ENCODE results near the gene MT1B.
"Not testable (repeated sequence)": the region's sequence is repeated elsewhere in the genome, so short reads cannot be mapped to it uniquely, and the experiment has no call there.

MT1B gene

DNA sequence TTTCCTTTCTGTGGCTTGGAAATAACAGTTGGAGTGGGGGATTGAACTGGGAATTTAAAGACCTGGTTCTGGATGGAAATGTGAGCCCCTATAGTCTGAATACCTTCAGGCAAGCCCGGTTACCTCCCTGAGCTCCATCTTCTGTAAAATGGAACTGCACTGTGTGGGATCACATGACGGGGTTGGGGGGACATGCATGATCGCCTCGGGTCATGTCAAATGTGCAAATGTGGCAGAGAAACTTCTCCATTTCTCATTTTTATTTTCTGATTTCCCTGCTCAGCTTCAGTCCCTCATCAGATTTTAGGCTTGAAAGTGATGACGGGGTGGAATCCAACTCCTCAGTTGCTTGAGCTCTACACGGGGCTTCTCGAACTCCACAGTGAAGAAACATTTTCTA is 1.5 kb downstream of the MT1B start:
- no peak overlapping the region for H3K27ac ChIP-seq
- TF ChIP-seq, protein P1, sequence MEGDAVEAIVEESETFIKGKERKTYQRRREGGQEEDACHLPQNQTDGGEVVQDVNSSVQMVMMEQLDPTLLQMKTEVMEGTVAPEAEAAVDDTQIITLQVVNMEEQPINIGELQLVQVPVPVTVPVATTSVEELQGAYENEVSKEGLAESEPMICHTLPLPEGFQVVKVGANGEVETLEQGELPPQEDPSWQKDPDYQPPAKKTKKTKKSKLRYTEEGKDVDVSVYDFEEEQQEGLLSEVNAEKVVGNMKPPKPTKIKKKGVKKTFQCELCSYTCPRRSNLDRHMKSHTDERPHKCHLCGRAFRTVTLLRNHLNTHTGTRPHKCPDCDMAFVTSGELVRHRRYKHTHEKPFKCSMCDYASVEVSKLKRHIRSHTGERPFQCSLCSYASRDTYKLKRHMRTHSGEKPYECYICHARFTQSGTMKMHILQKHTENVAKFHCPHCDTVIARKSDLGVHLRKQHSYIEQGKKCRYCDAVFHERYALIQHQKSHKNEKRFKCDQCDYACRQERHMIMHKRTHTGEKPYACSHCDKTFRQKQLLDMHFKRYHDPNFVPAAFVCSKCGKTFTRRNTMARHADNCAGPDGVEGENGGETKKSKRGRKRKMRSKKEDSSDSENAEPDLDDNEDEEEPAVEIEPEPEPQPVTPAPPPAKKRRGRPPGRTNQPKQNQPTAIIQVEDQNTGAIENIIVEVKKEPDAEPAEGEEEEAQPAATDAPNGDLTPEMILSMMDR (conservative IDR thresholded peaks at IDR 0.05) = no peak

DNA sequence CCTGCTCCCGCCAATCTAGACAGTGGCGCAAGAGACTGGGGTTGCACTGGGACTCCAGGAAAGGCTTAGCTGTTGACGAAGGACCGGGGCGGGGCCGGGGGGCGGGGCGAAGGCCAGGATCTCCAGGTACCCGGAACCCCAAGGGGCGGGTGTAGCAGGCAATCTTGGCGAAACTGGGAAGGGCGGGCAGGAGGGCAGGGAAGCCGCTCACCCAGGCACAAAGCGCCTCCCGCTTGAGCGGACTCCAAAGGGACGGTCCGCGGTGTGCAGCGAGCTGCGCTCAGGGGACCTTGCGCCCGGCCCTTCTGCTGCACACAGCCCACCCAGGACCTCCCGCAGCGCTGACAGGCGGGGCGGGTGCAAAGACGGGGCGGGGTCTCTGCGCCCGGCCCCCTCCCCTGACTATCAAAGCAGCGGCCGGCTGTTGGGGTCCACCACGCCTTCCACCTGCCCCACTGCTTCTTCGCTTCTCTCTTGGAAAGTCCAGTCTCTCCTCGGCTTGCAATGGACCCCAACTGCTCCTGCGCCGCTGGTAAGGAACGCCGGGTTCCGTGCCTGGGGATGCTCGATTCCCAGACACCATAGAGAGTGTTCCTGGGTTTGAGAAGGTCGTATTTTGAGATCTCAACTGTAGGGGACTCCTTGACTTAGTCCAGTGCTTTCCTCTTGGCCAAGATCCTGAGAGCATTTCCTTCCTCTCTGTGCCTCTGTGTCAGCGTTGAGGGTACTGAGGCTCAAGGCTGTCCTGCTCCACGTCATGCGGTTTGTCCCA is 6.1 kb downstream of the MT1B start, which contains the start of gene MT1F:
TSS of gene MT1F (plus strand) at position 405 of the 772 bp plus-strand sequence. CDS start at position 505, 100 bp downstream.
- H3K27ac ChIP-seq = peak within 1 kb of the TSS; percentile 51
- TF ChIP-seq, protein P1 (conservative IDR thresholded peaks at IDR 0.05) = no peak

DNA sequence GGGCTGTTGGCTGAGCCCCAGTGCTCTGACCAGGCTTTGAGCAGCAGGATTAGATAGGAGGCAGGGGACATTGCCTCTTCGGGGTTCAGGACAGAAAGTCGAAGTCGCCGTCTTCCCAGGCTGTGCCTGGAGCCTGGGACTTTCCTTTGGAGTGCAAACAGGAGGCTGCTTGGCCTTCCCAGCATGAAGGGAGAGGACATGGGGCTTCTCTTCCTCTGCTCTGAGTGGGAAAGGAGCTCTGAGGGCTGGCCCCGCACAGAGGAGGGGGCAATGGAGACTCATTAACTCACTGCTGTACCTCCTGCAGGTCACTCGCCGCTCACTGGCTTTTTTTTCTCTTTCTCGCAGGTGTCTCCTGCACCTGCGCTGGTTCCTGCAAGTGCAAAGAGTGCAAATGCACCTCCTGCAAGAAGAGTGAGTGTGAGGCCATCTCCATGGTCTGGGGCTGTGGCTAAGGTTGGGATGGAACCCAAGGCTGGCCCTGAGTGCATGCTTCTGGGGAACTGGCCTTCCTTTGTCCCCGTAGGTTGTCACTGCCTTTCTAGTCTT is 6.7 kb downstream of the MT1B start:
- TF ChIP-seq, protein P1 (conservative IDR thresholded peaks at IDR 0.05) = no peak
- peak overlapping the region; percentile 51; the same call in 1 of the 2 replicates for H3K27ac ChIP-seq

DNA sequence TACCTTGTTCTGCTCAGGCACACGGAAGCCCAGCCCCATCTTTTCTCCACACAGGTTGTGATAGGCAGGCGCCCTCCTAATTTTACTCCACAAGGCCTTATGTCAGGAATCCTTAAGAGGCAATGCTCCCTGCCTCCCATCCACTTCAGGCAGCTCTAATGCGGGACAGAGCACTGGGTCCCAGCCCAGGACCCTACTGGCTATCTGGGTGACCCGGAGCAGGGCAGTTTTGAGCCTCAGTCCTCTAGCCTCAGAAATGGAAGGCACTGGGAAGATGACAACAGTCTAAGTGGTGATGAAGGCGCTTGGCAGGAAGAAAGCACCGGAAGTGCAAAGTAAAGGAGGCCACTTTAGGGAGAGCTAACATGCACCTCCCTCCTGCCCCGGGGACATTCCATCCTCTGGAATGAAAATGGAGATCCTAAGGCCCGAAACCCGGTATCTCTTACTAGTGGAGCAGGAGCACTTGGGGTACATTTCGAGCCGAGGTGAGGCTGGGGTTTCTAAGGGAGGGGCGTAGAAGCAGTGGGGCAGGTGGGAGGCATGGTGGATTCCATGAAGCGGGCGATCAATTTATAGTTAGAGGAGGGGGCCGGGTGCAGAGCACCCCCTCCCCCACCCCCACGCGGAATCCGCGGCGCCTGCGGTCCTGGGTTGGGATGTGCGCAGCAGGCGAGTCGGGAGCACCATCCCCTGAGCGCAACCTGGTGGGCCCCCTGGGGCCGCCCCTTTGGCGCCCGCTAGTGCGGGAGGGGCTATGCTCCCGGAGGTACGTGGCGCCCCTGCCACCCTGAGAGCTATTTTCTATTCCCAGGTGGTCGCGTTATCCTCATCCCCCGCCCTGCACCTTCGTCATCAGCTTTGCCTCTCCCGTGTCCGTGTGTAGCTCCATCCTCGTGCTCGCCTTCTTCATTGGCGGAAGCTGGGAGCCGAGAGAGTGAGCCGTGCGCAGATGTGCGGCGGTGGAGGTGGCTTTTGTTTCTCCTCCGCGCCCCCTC is 11.0 kb downstream of the MT1B start:
- H3K27ac ChIP-seq = no peak overlapping the region
- TF ChIP-seq, protein P1 (conservative IDR thresholded peaks at IDR 0.05) = no peak

DNA sequence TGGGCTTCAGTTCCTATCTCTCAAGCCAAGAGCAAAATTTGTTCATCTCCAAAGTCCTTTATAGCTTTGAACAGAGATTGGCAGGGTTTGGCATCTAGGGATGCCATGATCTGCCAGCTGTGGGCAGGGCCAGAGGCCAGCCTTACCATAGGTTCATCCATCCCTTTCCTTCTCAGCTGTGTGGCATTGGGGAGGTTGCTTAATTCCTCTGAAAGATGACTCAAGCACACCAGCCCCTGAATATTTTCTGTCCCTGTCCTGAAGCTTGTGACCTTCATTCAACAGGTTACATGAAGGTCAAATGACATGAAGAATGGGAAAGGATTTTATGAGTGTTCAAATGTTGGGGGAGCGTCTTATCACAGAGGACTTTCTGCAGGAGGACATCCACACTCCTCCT is 12.8 kb downstream of the MT1B start:
- TF ChIP-seq, protein P1 (conservative IDR thresholded peaks at IDR 0.05) = no peak
- H3K27ac ChIP-seq = no peak overlapping the region

DNA sequence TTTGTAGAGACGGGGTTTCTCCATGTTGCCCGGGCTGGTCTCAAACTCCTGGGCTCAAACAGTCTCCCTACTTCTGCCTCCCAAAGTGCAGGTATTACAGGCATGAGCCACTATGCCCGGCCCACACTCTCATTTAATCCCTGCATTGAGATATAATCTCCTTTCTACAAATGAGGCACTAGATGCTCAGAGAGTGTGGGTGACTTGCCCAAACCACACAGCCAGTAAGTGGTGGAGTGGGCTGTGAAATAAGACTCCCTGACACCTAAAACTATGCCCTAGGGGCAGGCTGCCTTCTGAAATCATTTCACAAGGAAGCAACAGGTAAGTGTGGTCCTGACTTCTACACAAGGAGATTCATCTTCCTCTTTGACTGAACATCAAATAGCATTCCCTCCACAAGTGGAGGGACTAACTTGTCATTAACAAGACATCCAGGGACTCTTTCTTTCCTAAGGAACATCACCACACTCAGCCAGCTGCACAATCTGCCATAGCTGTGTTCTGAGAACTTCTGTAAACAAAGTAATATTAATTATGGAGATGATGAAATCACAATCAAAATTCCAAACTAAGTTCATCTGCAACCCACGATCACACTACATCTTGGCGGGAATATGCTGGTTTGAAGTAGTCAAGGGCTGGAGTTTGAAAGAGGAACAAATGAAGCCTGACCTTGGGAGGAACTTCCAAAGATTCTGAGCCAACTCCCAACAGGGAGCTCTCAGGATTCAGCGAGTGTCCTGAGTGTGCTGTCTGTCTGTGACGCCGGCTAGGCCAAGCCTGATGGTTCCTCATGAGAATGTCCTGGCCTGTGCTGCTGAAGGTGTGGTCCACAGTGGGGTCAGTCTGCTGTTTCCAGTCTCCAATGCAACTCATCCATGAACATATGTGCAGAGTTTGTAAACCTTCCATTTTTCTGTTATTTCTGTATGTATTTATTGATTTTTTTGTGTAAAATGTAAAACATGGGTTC is 13.9 kb downstream of the MT1B start:
- not testable (repeated sequence) for H3K27ac ChIP-seq

Data from VCaP (cell line).